ENCODE data around the gene ZSWIM6. TPM values are rescaled to one million over a fixed set of nuclear protein-coding genes. Genes with fewer than 3 reads are reported as not detected.

ZSWIM6 gene
- total and polyA plus RNA-seq, 4 donors = 14.5 to 32.2 (median 30.3) TPM

GRCh38 chr5:61352612-61353156, 20.6 kb downstream of the ZSWIM6 start:
- no peaks in the 10 kb centered on the region for H3K9me3 ChIP-seq (ENCODE audit: control insufficient read depth, insufficient read depth, low read length)
- no peaks in the 10 kb centered on the region for H3K4me1 ChIP-seq (ENCODE audit: control insufficient read depth, insufficient read depth, low read length)
- no peak overlapping the region for H3K27ac ChIP-seq (ENCODE audit: low read depth, low read length)
- 70% methylated on average over 1 of the region's 3 CpGs for WGBS (ENCODE audit: insufficient coverage)
- no peak overlapping the region for H3K4me3 ChIP-seq (ENCODE audit: low read depth, low read length)
- H3K36me3 ChIP-seq (ENCODE audit: control insufficient read depth, insufficient read depth, low read length) = no peaks in the 10 kb centered on the region
- DNase-seq (ENCODE audit: low read depth in 4 of 6, low spot score in 6 of 6) = no peak
- H3K27me3 ChIP-seq (ENCODE audit: control insufficient read depth, insufficient read depth, low read length) = no peaks in the 10 kb centered on the region

DNA sequence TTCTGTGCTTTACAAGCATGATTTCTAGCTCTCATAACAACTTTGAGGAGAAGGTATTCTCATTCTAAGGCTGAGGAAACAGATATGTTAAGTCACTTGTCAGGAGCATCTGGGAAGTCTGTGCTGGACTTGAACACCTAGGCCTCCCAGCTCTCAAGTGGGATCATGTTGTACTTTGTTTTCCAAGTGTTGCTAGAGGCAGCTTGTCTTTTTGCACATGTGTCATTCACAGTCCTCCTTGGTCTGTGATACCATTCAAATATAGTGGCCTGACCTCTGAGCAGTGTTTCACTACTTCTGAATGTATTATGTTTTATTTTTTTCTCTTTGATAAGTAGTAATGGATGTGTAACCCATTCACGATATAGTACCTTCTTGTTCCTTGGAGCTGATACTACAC, 21.2 kb downstream of the ZSWIM6 start:
- Histone ChIP-seq H3K36me3 (ENCODE audit: control insufficient read depth, insufficient read depth, low read length) (no peaks in the 10 kb centered on the region), H3K9me3 (ENCODE audit: control insufficient read depth, insufficient read depth, low read length) (no peaks in the 10 kb centered on the region), H3K4me1 (ENCODE audit: control insufficient read depth, insufficient read depth, low read length) (no peaks in the 10 kb centered on the region), H3K27ac (ENCODE audit: low read depth, low read length) (no peak overlapping the region), H3K4me3 (ENCODE audit: low read depth, low read length) (no peak overlapping the region), H3K27me3 (ENCODE audit: control insufficient read depth, insufficient read depth, low read length) (no peaks in the 10 kb centered on the region)
- WGBS (ENCODE audit: insufficient coverage) = no CpG with 5 or more reads among the region's 1 CpG
- no peak for DNase-seq (ENCODE audit: low read depth in 4 of 6, low spot score in 6 of 6)

DNA sequence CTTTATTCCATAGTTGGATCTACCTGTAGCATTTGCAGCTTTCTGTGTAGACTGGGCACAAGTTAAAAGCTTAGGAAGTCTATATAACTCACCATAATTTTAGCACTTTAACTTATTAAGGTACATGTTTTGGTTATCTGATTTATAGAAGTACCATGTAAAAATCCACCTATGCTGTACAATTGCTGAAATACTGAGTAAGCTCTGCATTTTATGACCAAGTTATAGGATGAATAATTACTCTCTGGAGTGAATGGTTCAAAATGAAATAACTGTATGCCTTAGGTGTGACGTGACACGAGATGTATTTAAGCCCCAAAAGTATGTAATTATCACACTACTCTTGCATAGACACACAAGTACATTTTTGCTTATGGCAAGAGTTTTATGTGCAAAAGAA, 22.1 kb downstream of the ZSWIM6 start:
- Histone ChIP-seq H3K27ac (ENCODE audit: low read depth, low read length) (no peak overlapping the region), H3K4me3 (ENCODE audit: low read depth, low read length) (no peak overlapping the region)
- no CpG with 5 or more reads among the region's 2 CpGs for WGBS (ENCODE audit: insufficient coverage)

GRCh38 chr5:61357745-61358144, 25.7 kb downstream of the ZSWIM6 start:
- no peak for DNase-seq (ENCODE audit: low read depth in 4 of 6, low spot score in 6 of 6)
- WGBS (ENCODE audit: insufficient coverage) = 27% methylated on average over 2 of the region's 2 CpGs
- no peaks in the 10 kb centered on the region for H3K4me1 ChIP-seq (ENCODE audit: control insufficient read depth, insufficient read depth, low read length)
- no peaks in the 10 kb centered on the region for H3K36me3 ChIP-seq (ENCODE audit: control insufficient read depth, insufficient read depth, low read length)
- H3K9me3 ChIP-seq (ENCODE audit: control insufficient read depth, insufficient read depth, low read length) = no peaks in the 10 kb centered on the region
- H3K4me3 ChIP-seq (ENCODE audit: low read depth, low read length) = no peak overlapping the region
- no peak overlapping the region for H3K27ac ChIP-seq (ENCODE audit: low read depth, low read length)
- H3K27me3 ChIP-seq (ENCODE audit: control insufficient read depth, insufficient read depth, low read length) = no peaks in the 10 kb centered on the region

More for the DNA sequence above, 22.1 kb downstream of the ZSWIM6 start:
- Histone ChIP-seq H3K9me3 (ENCODE audit: control insufficient read depth, insufficient read depth, low read length) (no peaks in the 10 kb centered on the region), H3K27me3 (ENCODE audit: control insufficient read depth, insufficient read depth, low read length) (no peaks in the 10 kb centered on the region), H3K4me1 (ENCODE audit: control insufficient read depth, insufficient read depth, low read length) (no peaks in the 10 kb centered on the region), H3K36me3 (ENCODE audit: control insufficient read depth, insufficient read depth, low read length) (no peaks in the 10 kb centered on the region)
- no peak for DNase-seq (ENCODE audit: low read depth in 4 of 6, low spot score in 6 of 6)

- peak in 1 of 6 donors; percentile 37 for DNase-seq (ENCODE audit: low read depth in 4 of 6, low spot score in 6 of 6)
- 90% methylated on average over 1 of the region's 2 CpGs for WGBS (ENCODE audit: insufficient coverage)
- Histone ChIP-seq H3K4me1 (ENCODE audit: control insufficient read depth, insufficient read depth, low read length) (no peaks in the 10 kb centered on the region), H3K9me3 (ENCODE audit: control insufficient read depth, insufficient read depth, low read length) (no peaks in the 10 kb centered on the region), H3K4me3 (ENCODE audit: low read depth, low read length) (no peak overlapping the region), H3K27ac (ENCODE audit: low read depth, low read length) (no peak overlapping the region), H3K36me3 (ENCODE audit: control insufficient read depth, insufficient read depth, low read length) (no peaks in the 10 kb centered on the region), H3K27me3 (ENCODE audit: control insufficient read depth, insufficient read depth, low read length) (no peaks in the 10 kb centered on the region)
Measured at GRCh38 chr5:61362796-61363368, 30.8 kb downstream of the ZSWIM6 start.

- Histone ChIP-seq H3K4me3 (ENCODE audit: low read depth, low read length) (no peak overlapping the region), H3K36me3 (ENCODE audit: control insufficient read depth, insufficient read depth, low read length) (no peaks in the 10 kb centered on the region), H3K27ac (ENCODE audit: low read depth, low read length) (no peak overlapping the region), H3K4me1 (ENCODE audit: control insufficient read depth, insufficient read depth, low read length) (no peaks in the 10 kb centered on the region), H3K9me3 (ENCODE audit: control insufficient read depth, insufficient read depth, low read length) (no peaks in the 10 kb centered on the region), H3K27me3 (ENCODE audit: control insufficient read depth, insufficient read depth, low read length) (no peaks in the 10 kb centered on the region)
- no CpG with 5 or more reads among the region's 3 CpGs for WGBS (ENCODE audit: insufficient coverage)
- DNase-seq (ENCODE audit: low read depth in 4 of 6, low spot score in 6 of 6) = no peak
Measured at GRCh38 chr5:61363401-61364114, 31.5 kb downstream of the ZSWIM6 start.

DNA sequence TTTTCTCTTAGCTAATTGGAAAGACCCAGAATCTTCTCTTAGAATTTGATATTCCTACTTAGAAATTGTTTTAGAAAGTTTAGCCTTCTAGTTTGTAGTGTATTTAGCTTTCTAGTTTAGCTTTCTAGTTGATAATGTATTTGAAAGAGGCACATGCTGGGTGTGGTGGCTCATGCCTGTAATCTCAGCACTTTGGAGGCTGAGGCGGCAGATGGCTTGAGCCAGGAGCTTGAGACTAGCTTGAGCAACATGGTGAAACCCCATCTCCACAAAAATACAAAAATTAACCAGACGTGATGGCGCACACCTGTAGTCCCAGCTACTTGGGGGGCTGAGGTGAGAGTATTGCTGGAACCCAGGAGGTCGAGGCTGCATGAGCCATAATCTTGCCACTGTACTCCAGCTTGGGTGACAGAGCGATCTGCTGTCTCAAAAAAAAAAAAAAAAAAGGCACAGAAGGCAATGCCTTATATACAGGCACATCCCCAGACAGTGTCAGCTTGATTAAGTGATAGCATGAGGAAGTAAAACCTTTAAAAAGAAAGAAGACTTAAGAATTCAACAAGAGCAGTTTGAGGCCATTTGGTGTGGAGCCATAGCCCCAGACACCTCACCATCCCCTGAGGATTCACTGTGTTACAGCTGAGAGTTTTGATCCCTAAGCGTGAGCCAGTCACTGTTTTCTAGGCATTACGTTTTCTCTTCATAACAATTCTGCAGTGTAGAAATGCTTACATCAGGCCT, 34.6 kb downstream of the ZSWIM6 start:
- H3K27ac ChIP-seq (ENCODE audit: low read depth, low read length) = no peak overlapping the region
- WGBS (ENCODE audit: insufficient coverage) = 90% methylated on average over 3 of the region's 7 CpGs
- H3K27me3 ChIP-seq (ENCODE audit: control insufficient read depth, insufficient read depth, low read length) = no peaks in the 10 kb centered on the region

GRCh38 chr5:61370506-61370905, 38.4 kb downstream of the ZSWIM6 start:
- Histone ChIP-seq H3K9me3 (ENCODE audit: control insufficient read depth, insufficient read depth, low read length) (no peaks in the 10 kb centered on the region), H3K27ac (ENCODE audit: low read depth, low read length) (no peak overlapping the region), H3K4me1 (ENCODE audit: control insufficient read depth, insufficient read depth, low read length) (no peaks in the 10 kb centered on the region), H3K27me3 (ENCODE audit: control insufficient read depth, insufficient read depth, low read length) (no peaks in the 10 kb centered on the region), H3K4me3 (ENCODE audit: low read depth, low read length) (no peak overlapping the region), H3K36me3 (ENCODE audit: control insufficient read depth, insufficient read depth, low read length) (no peaks in the 10 kb centered on the region)
- no peak for DNase-seq (ENCODE audit: low read depth in 4 of 6, low spot score in 6 of 6)
- no CpG with 5 or more reads among the region's 2 CpGs for WGBS (ENCODE audit: insufficient coverage)

More for the DNA sequence above, 34.6 kb downstream of the ZSWIM6 start:
- H3K4me3 ChIP-seq (ENCODE audit: low read depth, low read length) = no peak overlapping the region
- no peaks in the 10 kb centered on the region for H3K36me3 ChIP-seq (ENCODE audit: control insufficient read depth, insufficient read depth, low read length)
- H3K9me3 ChIP-seq (ENCODE audit: control insufficient read depth, insufficient read depth, low read length) = no peaks in the 10 kb centered on the region
- no peak for DNase-seq (ENCODE audit: low read depth in 4 of 6, low spot score in 6 of 6)
- H3K4me1 ChIP-seq (ENCODE audit: control insufficient read depth, insufficient read depth, low read length) = no peaks in the 10 kb centered on the region

DNA sequence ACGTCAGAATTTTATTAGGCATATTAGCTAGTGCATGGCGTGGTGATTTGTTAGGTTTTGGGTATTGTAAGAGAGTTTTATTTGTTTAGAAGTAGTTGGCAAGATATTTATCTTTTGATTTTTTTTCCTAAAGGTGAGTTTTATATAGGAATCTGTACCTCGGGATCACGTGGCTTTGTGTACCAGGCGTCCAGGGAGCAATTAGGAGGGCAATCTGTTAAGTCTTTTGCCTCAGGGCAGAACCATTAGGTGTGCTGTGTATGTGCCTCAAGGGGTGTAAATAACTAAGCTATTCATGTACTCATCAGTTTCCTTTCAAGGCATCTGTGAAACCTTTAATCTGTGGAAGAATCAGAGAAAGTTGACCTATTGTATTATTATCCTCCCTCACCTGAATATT, 39.4 kb downstream of the ZSWIM6 start:
- H3K9me3 ChIP-seq (ENCODE audit: control insufficient read depth, insufficient read depth, low read length) = no peaks in the 10 kb centered on the region
- no peak overlapping the region for H3K4me3 ChIP-seq (ENCODE audit: low read depth, low read length)
- DNase-seq (ENCODE audit: low read depth in 4 of 6, low spot score in 6 of 6) = no peak
- no peaks in the 10 kb centered on the region for H3K27me3 ChIP-seq (ENCODE audit: control insufficient read depth, insufficient read depth, low read length)
- no peaks in the 10 kb centered on the region for H3K4me1 ChIP-seq (ENCODE audit: control insufficient read depth, insufficient read depth, low read length)
- H3K27ac ChIP-seq (ENCODE audit: low read depth, low read length) = no peak overlapping the region
- H3K36me3 ChIP-seq (ENCODE audit: control insufficient read depth, insufficient read depth, low read length) = no peaks in the 10 kb centered on the region
- 54% methylated on average over 2 of the region's 5 CpGs for WGBS (ENCODE audit: insufficient coverage)
